ENCODE results near the gene PNO1. TPM values are rescaled to one million over a fixed set of nuclear protein-coding genes. Genes with fewer than 3 reads are reported as not detected.
"Not testable (repeated sequence)": the region's sequence is repeated elsewhere in the genome, so short reads cannot be mapped to it uniquely, and the experiment has no call there.

PNO1 gene
- total RNA-seq, 1 donor from 2014 or later: 12.8 TPM

GRCh38 chr2:68171146-68171545 lies 13.5 kb downstream of the PNO1 start:
- Mint-ChIP-seq H3K27me3 (no peaks in the 10 kb centered on the region), H3K4me3 (ENCODE audit: low read depth) (no peak overlapping the region), H3K36me3 (ENCODE audit: insufficient read depth) (peaks cover 8% of the 10 kb centered on the region), H3K4me1 (ENCODE audit: low read depth) (peaks cover 3% of the 10 kb centered on the region), H3K9me3 (ENCODE audit: low read depth) (no peaks in the 10 kb centered on the region), H3K27ac (no peak overlapping the region)
- no peak for DNase-seq (ENCODE audit: low spot score, unreplicated experiment)
- TF ChIP-seq, protein P1, sequence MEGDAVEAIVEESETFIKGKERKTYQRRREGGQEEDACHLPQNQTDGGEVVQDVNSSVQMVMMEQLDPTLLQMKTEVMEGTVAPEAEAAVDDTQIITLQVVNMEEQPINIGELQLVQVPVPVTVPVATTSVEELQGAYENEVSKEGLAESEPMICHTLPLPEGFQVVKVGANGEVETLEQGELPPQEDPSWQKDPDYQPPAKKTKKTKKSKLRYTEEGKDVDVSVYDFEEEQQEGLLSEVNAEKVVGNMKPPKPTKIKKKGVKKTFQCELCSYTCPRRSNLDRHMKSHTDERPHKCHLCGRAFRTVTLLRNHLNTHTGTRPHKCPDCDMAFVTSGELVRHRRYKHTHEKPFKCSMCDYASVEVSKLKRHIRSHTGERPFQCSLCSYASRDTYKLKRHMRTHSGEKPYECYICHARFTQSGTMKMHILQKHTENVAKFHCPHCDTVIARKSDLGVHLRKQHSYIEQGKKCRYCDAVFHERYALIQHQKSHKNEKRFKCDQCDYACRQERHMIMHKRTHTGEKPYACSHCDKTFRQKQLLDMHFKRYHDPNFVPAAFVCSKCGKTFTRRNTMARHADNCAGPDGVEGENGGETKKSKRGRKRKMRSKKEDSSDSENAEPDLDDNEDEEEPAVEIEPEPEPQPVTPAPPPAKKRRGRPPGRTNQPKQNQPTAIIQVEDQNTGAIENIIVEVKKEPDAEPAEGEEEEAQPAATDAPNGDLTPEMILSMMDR (IDR thresholded peaks at IDR 0.05; ENCODE audit: unreplicated experiment): no peak

DNA sequence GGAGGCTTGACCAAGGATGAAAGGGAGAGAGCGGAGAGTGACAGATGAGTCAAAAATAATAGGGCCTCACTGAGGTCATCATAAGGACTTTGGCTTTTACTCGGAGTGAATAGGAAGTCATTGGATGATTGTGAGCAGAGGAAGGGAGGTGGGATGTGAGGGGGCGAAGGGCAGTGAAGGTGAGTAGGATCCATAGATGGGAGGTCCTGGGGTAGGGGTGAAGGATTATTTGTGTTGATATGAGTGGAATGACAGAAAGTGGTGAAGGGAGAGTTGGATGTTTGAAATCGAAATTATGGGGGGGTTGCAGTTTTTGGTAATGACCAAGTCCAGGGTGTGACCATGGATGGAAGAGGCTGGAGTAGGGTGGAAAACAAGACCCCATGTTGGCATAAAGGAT lies 14.0 kb downstream of the PNO1 start:
- TF ChIP-seq, protein P1 (IDR thresholded peaks at IDR 0.05; ENCODE audit: unreplicated experiment): no peak
- no peaks in the 10 kb centered on the region for H3K9me3 Mint-ChIP-seq (ENCODE audit: low read depth)
- no peak for DNase-seq (ENCODE audit: low spot score, unreplicated experiment)
- no peak overlapping the region for H3K4me3 Mint-ChIP-seq (ENCODE audit: low read depth)
- H3K4me1 Mint-ChIP-seq (ENCODE audit: low read depth): peaks cover 3% of the 10 kb centered on the region
- no peak overlapping the region for H3K27ac Mint-ChIP-seq
- H3K27me3 Mint-ChIP-seq: no peaks in the 10 kb centered on the region
- H3K36me3 Mint-ChIP-seq (ENCODE audit: insufficient read depth): peaks cover 8% of the 10 kb centered on the region

- H3K27ac Mint-ChIP-seq: no peak overlapping the region
- H3K36me3 Mint-ChIP-seq (ENCODE audit: insufficient read depth): peaks cover 8% of the 10 kb centered on the region
- no peak for DNase-seq (ENCODE audit: low spot score, unreplicated experiment)
- H3K27me3 Mint-ChIP-seq: no peaks in the 10 kb centered on the region
- no peaks in the 10 kb centered on the region for H3K9me3 Mint-ChIP-seq (ENCODE audit: low read depth)
- H3K4me3 Mint-ChIP-seq (ENCODE audit: low read depth): no peak overlapping the region
- H3K4me1 Mint-ChIP-seq (ENCODE audit: low read depth): peaks cover 3% of the 10 kb centered on the region
- TF ChIP-seq, protein P1 (IDR thresholded peaks at IDR 0.05; ENCODE audit: unreplicated experiment): no peak
Measured at GRCh38 chr2:68172521-68172920, 14.8 kb downstream of the PNO1 start.

DNA sequence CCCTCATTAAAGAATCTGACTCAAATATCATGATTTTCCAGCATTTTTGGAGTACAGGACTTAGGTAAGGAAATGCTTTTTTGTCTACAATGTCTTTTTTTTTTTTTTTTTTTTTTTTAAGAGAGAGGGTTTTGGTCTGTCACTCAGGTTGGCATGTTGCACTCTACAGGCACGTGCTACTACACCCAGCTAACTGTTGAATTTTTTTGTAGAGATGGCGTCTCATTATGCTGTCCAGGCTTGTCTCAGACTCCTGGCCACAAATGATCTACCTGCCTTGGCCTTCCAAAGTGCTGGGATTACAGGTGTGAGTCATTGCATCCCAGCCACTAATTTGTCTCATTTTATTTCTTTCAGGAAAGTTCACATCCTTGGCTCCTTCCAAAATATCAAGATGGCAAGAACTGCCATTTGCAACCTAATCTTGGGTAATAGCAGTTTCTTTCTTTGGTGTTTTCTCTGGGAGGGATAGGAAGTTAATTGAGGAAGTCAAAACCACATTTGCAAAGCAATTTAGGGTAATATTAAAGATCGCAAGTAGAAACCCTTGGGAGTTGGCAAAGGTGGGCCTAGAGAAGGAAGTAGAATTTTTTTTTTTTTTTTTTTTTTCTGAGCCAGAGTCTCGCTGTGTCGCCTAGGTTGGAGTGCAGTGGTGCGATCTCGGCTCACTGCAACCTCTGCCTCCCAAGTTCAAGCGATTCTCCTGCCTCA lies 15.5 kb downstream of the PNO1 start:
- H3K27ac Mint-ChIP-seq: peak overlapping the region; percentile 77

DNA sequence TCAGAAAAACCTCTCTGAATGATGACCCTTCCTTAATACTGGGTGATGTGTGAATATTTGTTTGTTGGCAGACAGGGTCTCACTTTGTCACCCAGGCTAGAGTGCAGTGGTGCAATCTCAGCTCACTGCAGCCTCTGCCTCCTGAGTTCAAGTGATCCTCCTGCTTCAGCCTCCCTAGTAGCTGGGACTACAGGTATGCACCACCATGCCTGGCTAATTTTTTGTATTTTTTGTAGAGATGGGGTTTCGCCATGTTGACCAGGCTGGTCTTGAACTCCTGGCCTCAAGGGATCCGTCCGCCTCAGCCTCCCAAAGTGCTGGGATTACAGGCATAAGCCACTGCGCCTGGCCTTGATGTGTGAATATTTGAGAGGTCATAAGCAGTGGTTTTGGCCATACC lies 17.5 kb downstream of the PNO1 start:
- H3K36me3 Mint-ChIP-seq (ENCODE audit: insufficient read depth); DNase-seq (ENCODE audit: low spot score, unreplicated experiment); H3K27ac Mint-ChIP-seq; H3K4me3 Mint-ChIP-seq (ENCODE audit: low read depth); H3K4me1 Mint-ChIP-seq (ENCODE audit: low read depth); H3K9me3 Mint-ChIP-seq (ENCODE audit: low read depth); H3K27me3 Mint-ChIP-seq: not testable (repeated sequence)

More for the DNA sequence above, 15.5 kb downstream of the PNO1 start:
- Mint-ChIP-seq H3K4me3 (ENCODE audit: low read depth) (no peak overlapping the region), H3K27me3 (no peaks in the 10 kb centered on the region), H3K9me3 (ENCODE audit: low read depth) (no peaks in the 10 kb centered on the region), H3K4me1 (ENCODE audit: low read depth) (peaks cover 2% of the 10 kb centered on the region), H3K36me3 (ENCODE audit: insufficient read depth) (peaks cover 8% of the 10 kb centered on the region)
- no peak for DNase-seq (ENCODE audit: low spot score, unreplicated experiment)
- TF ChIP-seq, protein P1 (IDR thresholded peaks at IDR 0.05; ENCODE audit: unreplicated experiment): no peak

GRCh38 chr2:68176657-68177056 lies 19.0 kb downstream of the PNO1 start:
- no peak overlapping the region for H3K27ac Mint-ChIP-seq
- peaks cover 8% of the 10 kb centered on the region for H3K36me3 Mint-ChIP-seq (ENCODE audit: insufficient read depth)
- no peak for DNase-seq (ENCODE audit: low spot score, unreplicated experiment)
- TF ChIP-seq, protein P1 (IDR thresholded peaks at IDR 0.05; ENCODE audit: unreplicated experiment): no peak
- no peak overlapping the region for H3K4me3 Mint-ChIP-seq (ENCODE audit: low read depth)
- H3K9me3 Mint-ChIP-seq (ENCODE audit: low read depth): no peaks in the 10 kb centered on the region
- H3K4me1 Mint-ChIP-seq (ENCODE audit: low read depth): no peaks in the 10 kb centered on the region
- H3K27me3 Mint-ChIP-seq: no peaks in the 10 kb centered on the region

All from progenitor cell of endocrine pancreas (in vitro differentiated cells).